Ureter (tissue), 1 donor: Measurements from ENCODE around the gene SLIT3. TPM values are rescaled to one million over a fixed set of nuclear protein-coding genes. Genes with fewer than 3 reads are reported as not detected.

ENCODE experiments used
- DNase-seq: peaks from one replicate; pipeline ENCODE4 v3.0.0-alpha.2; 2020; ENCODE audit warnings: low spot score
- total RNA-seq: library from RNA; stranded (reverse); gene quantifications from one replicate; pipeline ENCODE4 v1.2.4, GENCODE V29; 2023
- donor health status: DM: yes; HTN: yes; CAD: no.

The SLIT3 gene
- total RNA-seq, 1 donor from 2014 or later, result 67.0 TPM

- no peak for DNase-seq
Observed at GRCh38 chr5:168802337-168802736, 498.6 kb downstream of the SLIT3 start.

GRCh38 chr5:168801567-168801966 lies 499.4 kb downstream of the SLIT3 start:
- no peak for DNase-seq

- DNase-seq, result no peak
Observed at GRCh38 chr5:168800701-168801100, 500.2 kb downstream of the SLIT3 start.

- DNase-seq, result no peak
Observed at GRCh38 chr5:168798065-168799023, 502.6 kb downstream of the SLIT3 start.

- no peak for DNase-seq
Observed at GRCh38 chr5:168796593-168797580, 504.1 kb downstream of the SLIT3 start.

GRCh38 chr5:168796000-168796399 lies 504.9 kb downstream of the SLIT3 start:
- no peak for DNase-seq

GRCh38 chr5:168793841-168794837 lies 506.8 kb downstream of the SLIT3 start:
- peak; percentile 47 for DNase-seq

GRCh38 chr5:168792678-168793077 lies 508.3 kb downstream of the SLIT3 start:
- no peak for DNase-seq

- DNase-seq, result no peak
Observed at GRCh38 chr5:168790671-168791250, 510.2 kb downstream of the SLIT3 start.

- DNase-seq, result no peak
Observed at GRCh38 chr5:168790002-168790635, 510.8 kb downstream of the SLIT3 start.

GRCh38 chr5:168788786-168789185 lies 512.2 kb downstream of the SLIT3 start:
- DNase-seq, result no peak

- no peak for DNase-seq
Observed at GRCh38 chr5:168788107-168788506, 512.8 kb downstream of the SLIT3 start.

- DNase-seq, result no peak
Observed at GRCh38 chr5:168786147-168786546, 514.8 kb downstream of the SLIT3 start.

GRCh38 chr5:168784454-168784853 lies 516.5 kb downstream of the SLIT3 start:
- no peak for DNase-seq

GRCh38 chr5:168781941-168782571 lies 518.9 kb downstream of the SLIT3 start:
- DNase-seq, result no peak

- no peak for DNase-seq
Observed at GRCh38 chr5:168780888-168781287, 520.1 kb downstream of the SLIT3 start.

- no peak for DNase-seq
Observed at GRCh38 chr5:168779333-168779732, 521.6 kb downstream of the SLIT3 start.

GRCh38 chr5:168778536-168778935 lies 522.4 kb downstream of the SLIT3 start:
- no peak for DNase-seq

- no peak for DNase-seq
Observed at GRCh38 chr5:168777651-168778050, 523.3 kb downstream of the SLIT3 start.

GRCh38 chr5:168776070-168776469 lies 524.9 kb downstream of the SLIT3 start:
- no peak for DNase-seq
